PC-3 (cell line): ENCODE measurements around the gene METTL8.

Experiments
- CTCF ChIP-seq: fragments of 300-600 bp; sonication (generic); conservative IDR thresholded peaks from 2 replicates; pipeline ENCODE4 v1.5.1; 2017; ENCODE audit warnings: antibody characterized with exemption, low read depth, mild to moderate bottlenecking, low read length
- EZH2phosphoT487 ChIP-seq: fragments of 300-600 bp; sonication (generic); IDR thresholded peaks from 2 replicates; pipeline ENCODE4 v1.6.1; 2018; ENCODE audit warnings: mild to moderate bottlenecking, antibody characterized with exemption, low read length, borderline replicate concordance

- TF ChIP-seq CTCF: no peak
- no peak for TF ChIP-seq EZH2phosphoT487
Observed at GRCh38 chr2:171287036-171287571, 146.7 kb downstream of the METTL8 start.
